HepG2 (cell line): ENCODE results near the gene AGXT. TPM values are rescaled to one million over a fixed set of nuclear protein-coding genes. Genes with fewer than 3 reads are reported as not detected.

Experiments used
- ARNTL ChIP-seq: sonication (generic); formaldehyde crosslinking; IDR thresholded peaks from 2 replicates; pipeline ENCODE4 v1.4.0; 2020; ENCODE audit warnings: mild to moderate bottlenecking, missing genetic modification reagents
- FOXK2 ChIP-seq: fragments of 450-650 bp; IDR thresholded peaks from 2 replicates; pipeline ENCODE4 v1.6.1; 2016
- HNF4G ChIP-seq, 2 experiments: sonication (generic) in 1 of 2; formaldehyde crosslinking in 1 of 2; IDR thresholded peaks; 2 replicates each; pipeline versions ENCODE4 v1.4.0 to v1.6.1; 2011 to 2020; ENCODE audit warnings: borderline replicate concordance in 2 of 2, low read depth in 2 of 2, mild to moderate bottlenecking in 2 of 2, low read length in 1 of 2, missing genetic modification reagents in 1 of 2, moderate library complexity in 1 of 2
- MAFF ChIP-seq: IDR thresholded peaks from 2 replicates; pipeline ENCODE4 v1.6.1; 2011; ENCODE audit warnings: low read depth, low read length, improper control_type of control experiment
- MED1 ChIP-seq: sonication (generic); formaldehyde crosslinking; IDR thresholded peaks from 2 replicates; pipeline ENCODE4 v1.4.0; 2020; ENCODE audit warnings: missing genetic modification reagents
- MIXL1 ChIP-seq: IDR thresholded peaks from 2 replicates; pipeline ENCODE4 v1.6.1; 2016
- MTA1 ChIP-seq: sonication (generic); formaldehyde crosslinking; IDR thresholded peaks from 2 replicates; pipeline ENCODE4 v1.4.0; 2020; ENCODE audit warnings: missing genetic modification reagents, mild to moderate bottlenecking, borderline replicate concordance
- ONECUT2 ChIP-seq: sonication (generic); formaldehyde crosslinking; IDR thresholded peaks from 2 replicates; pipeline ENCODE4 v1.4.0; 2020; ENCODE audit warnings: missing genetic modification reagents
- REPIN1 ChIP-seq: sonication (generic); formaldehyde crosslinking; IDR thresholded peaks from 2 replicates; pipeline ENCODE4 v1.8.0; 2022; ENCODE audit warnings: missing genetic modification reagents, low read depth, mild to moderate bottlenecking, borderline replicate concordance
- RFXAP ChIP-seq: sonication (generic); formaldehyde crosslinking; IDR thresholded peaks from 2 replicates; pipeline ENCODE4 v1.4.0; 2020; ENCODE audit warnings: missing genetic modification reagents, borderline replicate concordance
- SNAPC2 ChIP-seq: sonication (generic); formaldehyde crosslinking; IDR thresholded peaks from 2 replicates; pipeline ENCODE4 v1.8.1; 2022; ENCODE audit warnings: mild to moderate bottlenecking, missing genetic modification reagents
- SOX13 ChIP-seq, 3 experiments: fragments of 450-650 bp in 1 of 3; sonication (generic) in 1 of 3; formaldehyde crosslinking in 1 of 3; IDR thresholded peaks in 2 of 3; conservative IDR thresholded peaks in 1 of 3; 2 replicates each; pipeline versions ENCODE4 v1.5.0 to v1.6.1; 2016 to 2020; ENCODE audit warnings: antibody characterized with exemption in 1 of 3, mild to moderate bottlenecking in 1 of 3, missing compliant biosample characterization in 1 of 3, missing genetic modification reagents in 1 of 3, moderate library complexity in 1 of 3
- SOX6 ChIP-seq, 2 experiments: fragments of 450-650 bp in 1 of 2; sonication (generic) in 1 of 2; formaldehyde crosslinking in 1 of 2; IDR thresholded peaks; 2 replicates each; pipeline versions ENCODE4 v1.4.0 to v1.6.1; 2017 to 2020; ENCODE audit warnings: antibody characterized with exemption in 1 of 2, mild to moderate bottlenecking in 1 of 2, missing genetic modification reagents in 1 of 2
- SP5 ChIP-seq: IDR thresholded peaks from 2 replicates; pipeline ENCODE4 v1.6.1; 2016; ENCODE audit warnings: low read depth, borderline replicate concordance
- SRSF1 ChIP-seq: fragments of 200-400 bp; formaldehyde crosslinking; optimal IDR thresholded peaks from 2 replicates; pipeline ENCODE3; 2017; ENCODE audit warnings: mild to moderate bottlenecking, low read depth, low read length, moderate library complexity
- TCF7 ChIP-seq: sonication (generic); IDR thresholded peaks from 2 replicates; pipeline ENCODE4 v1.6.1; 2016; ENCODE audit warnings: antibody characterized with exemption, low read depth
- ZBTB20 ChIP-seq: sonication (generic); formaldehyde crosslinking; IDR thresholded peaks from 2 replicates; pipeline ENCODE4 v1.8.1; 2023; ENCODE audit warnings: missing genetic modification reagents, low read depth, mild to moderate bottlenecking, borderline replicate concordance
- ZNF256 ChIP-seq: sonication (generic); formaldehyde crosslinking; conservative IDR thresholded peaks from 2 replicates; pipeline ENCODE4 v1.4.0; 2020; ENCODE audit warnings: missing genetic modification reagents
- ZNF337 ChIP-seq: sonication (generic); formaldehyde crosslinking; IDR thresholded peaks from 2 replicates; pipeline ENCODE4 v1.5.1; 2020; ENCODE audit warnings: missing genetic modification reagents, low read depth, mild to moderate bottlenecking, borderline replicate concordance
- ZNF430 ChIP-seq: sonication (generic); formaldehyde crosslinking; IDR thresholded peaks from 2 replicates; pipeline ENCODE4 v1.9.0; 2021; ENCODE audit warnings: mild to moderate bottlenecking, missing genetic modification reagents
- ZNF431 ChIP-seq: sonication (generic); formaldehyde crosslinking; IDR thresholded peaks from 2 replicates; pipeline ENCODE4 v1.9.0; 2022; ENCODE audit warnings: missing genetic modification reagents, low read depth, mild to moderate bottlenecking, borderline replicate concordance
- ZNF572 ChIP-seq: sonication (generic); formaldehyde crosslinking; IDR thresholded peaks from 2 replicates; pipeline ENCODE4 v1.5.1; 2020; ENCODE audit warnings: mild to moderate bottlenecking, missing genetic modification reagents
- polyA plus RNA-seq, 8 experiments: library from polyadenylated mRNA; depleted of rRNA in 3 of 8; stranded (reverse) in 7 of 8; unstranded in 1 of 8; fragments of >200 nt; fragmentation: Illumina TruSeq in 4 of 8; extraction: Trizol in 4 of 8; gene quantifications; 2 replicates each; pipeline versions ENCODE4 v1.2.1 to v1.2.3, GENCODE V29; 2011 to 2016; ENCODE audit warnings: low read depth in 4 of 8, missing spikeins in 1 of 8, mixed read lengths in 1 of 8; ENCODE audit not compliant: insufficient read depth in 1 of 8
- total RNA-seq, 5 experiments: library from RNA; depleted of rRNA; stranded (reverse); fragments of >200 nt; fragmentation: Illumina TruSeq; extraction: Trizol; gene quantifications; 2 replicates each; pipeline ENCODE4 v1.2.3, GENCODE V29; 2016; ENCODE audit warnings: low read depth in 1 of 5
- TF ChIP-seq, protein P1 (sequence below): IDR thresholded peaks from 2 replicates; pipeline ENCODE4 v1.6.1; 2016; ENCODE audit warnings: missing compliant biosample characterization, missing genetic modification reagents, borderline replicate concordance
- TF ChIP-seq, protein P2 (sequence below): IDR thresholded peaks from 2 replicates; pipeline ENCODE4 v1.6.1; 2016; ENCODE audit warnings: missing genetic modification reagents, missing compliant biosample characterization
- TF ChIP-seq, protein P3 (sequence below): IDR thresholded peaks from 2 replicates; pipeline ENCODE4 v1.6.1; 2016
- TF ChIP-seq, protein P4 (sequence below): sonication (generic); formaldehyde crosslinking; IDR thresholded peaks from 2 replicates; pipeline ENCODE4 v1.5.0; 2020; ENCODE audit warnings: mild to moderate bottlenecking, missing genetic modification reagents, borderline replicate concordance

The AGXT gene
- total and polyA plus RNA-seq, 2 of the 13 experiments (the other 11 are each of a cell fraction or from before 2014, with no cell fraction given) = 41.9 to 96.1 TPM

DNA sequence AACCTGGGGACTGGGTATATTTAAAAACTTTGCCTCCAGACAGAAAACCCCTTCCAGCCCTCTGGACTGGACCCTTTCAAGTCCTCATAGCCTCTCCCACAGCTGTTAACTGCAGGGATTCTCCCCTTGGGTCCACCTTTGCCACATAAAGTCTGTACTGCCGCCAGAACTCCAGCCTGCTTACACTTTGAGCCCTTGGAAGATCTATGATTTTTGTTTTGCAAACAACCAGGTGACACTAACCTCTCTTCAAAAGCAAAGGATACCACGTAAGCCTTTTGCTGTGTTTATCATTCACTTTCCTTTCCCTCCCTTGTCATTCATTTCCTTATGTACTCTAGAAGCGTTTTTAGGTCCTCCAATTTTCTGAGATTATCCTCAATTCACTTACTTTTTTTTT, 4.1 kb upstream of the AGXT start (continued):
- TF ChIP-seq MAFF (peak; percentile 16; the same call in 1 of the 2 replicates), ARNTL (0 out of 2 replicates have a peak, but pooled peaks have one; percentile 32), ZNF256 (CRISPR knock-in tag) (no peak), ONECUT2 (no peak), HNF4G (IDR thresholded peaks at IDR 0.05; ENCODE audit: borderline replicate concordance, low read depth, low read length) (peak; percentile 49; the same call in 1 of the 2 replicates), HNF4G (CRISPR knock-in tag; IDR thresholded peaks at IDR 0.05; ENCODE audit: borderline replicate concordance, low read depth) (peak; percentile 60; the same call in 1 of the 2 replicates), ZNF572 (CRISPR knock-in tag) (no peak), FOXK2 (peak; percentile 85), ZNF430 (CRISPR knock-in tag) (0 out of 2 replicates have a peak, but pooled peaks have one; percentile 44), MED1 (CRISPR knock-in tag) (peak; percentile 88), SOX6 (IDR thresholded peaks at IDR 0.05) (no peak), SOX6 (CRISPR knock-in tag; IDR thresholded peaks at IDR 0.05) (peak; percentile 55), REPIN1 (CRISPR knock-in tag) (peak; percentile 41; the same call in 1 of the 2 replicates), MTA1 (CRISPR knock-in tag) (0 out of 2 replicates have a peak, but pooled peaks have one; percentile 59), SRSF1 (no peak), SOX13 (IDR thresholded peaks at IDR 0.05) (no peak), SOX13 (CRISPR knock-in tag; conservative IDR thresholded peaks at IDR 0.05 in 1 of 2, IDR thresholded peaks at IDR 0.05 in 1 of 2) (peak in 1 of 2 experiments; percentile 63; a peak in 1 of 4 replicates), SP5 (CRISPR knock-in tag) (peak; percentile 50; the same call in 1 of the 2 replicates), SNAPC2 (CRISPR knock-in tag) (no peak), TCF7 (peak; percentile 78), ZBTB20 (CRISPR knock-in tag) (no peak), ZNF337 (CRISPR knock-in tag) (0 out of 2 replicates have a peak, but pooled peaks have one; percentile 16), ZNF431 (CRISPR knock-in tag) (no peak; the same call in 1 of the 2 replicates), MIXL1 (peak; percentile 41; the same call in 1 of the 2 replicates), RFXAP (no peak)
- TF ChIP-seq, protein P1, sequence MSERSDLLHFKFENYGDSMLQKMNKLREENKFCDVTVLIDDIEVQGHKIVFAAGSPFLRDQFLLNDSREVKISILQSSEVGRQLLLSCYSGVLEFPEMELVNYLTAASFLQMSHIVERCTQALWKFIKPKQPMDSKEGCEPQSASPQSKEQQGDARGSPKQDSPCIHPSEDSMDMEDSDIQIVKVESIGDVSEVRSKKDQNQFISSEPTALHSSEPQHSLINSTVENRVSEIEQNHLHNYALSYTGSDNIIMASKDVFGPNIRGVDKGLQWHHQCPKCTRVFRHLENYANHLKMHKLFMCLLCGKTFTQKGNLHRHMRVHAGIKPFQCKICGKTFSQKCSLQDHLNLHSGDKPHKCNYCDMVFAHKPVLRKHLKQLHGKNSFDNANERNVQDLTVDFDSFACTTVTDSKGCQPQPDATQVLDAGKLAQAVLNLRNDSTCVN (CRISPR knock-in tag) = no peak
- TF ChIP-seq, protein P2, sequence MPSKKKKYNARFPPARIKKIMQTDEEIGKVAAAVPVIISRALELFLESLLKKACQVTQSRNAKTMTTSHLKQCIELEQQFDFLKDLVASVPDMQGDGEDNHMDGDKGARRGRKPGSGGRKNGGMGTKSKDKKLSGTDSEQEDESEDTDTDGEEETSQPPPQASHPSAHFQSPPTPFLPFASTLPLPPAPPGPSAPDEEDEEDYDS (CRISPR knock-in tag) = peak; percentile 50; the same call in 1 of the 2 replicates
- TF ChIP-seq, protein P3, sequence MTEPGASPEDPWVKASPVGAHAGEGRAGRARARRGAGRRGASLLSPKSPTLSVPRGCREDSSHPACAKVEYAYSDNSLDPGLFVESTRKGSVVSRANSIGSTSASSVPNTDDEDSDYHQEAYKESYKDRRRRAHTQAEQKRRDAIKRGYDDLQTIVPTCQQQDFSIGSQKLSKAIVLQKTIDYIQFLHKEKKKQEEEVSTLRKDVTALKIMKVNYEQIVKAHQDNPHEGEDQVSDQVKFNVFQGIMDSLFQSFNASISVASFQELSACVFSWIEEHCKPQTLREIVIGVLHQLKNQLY (CRISPR knock-in tag) = peak; percentile 51; the same call in 1 of the 2 replicates
- TF ChIP-seq, protein P4, sequence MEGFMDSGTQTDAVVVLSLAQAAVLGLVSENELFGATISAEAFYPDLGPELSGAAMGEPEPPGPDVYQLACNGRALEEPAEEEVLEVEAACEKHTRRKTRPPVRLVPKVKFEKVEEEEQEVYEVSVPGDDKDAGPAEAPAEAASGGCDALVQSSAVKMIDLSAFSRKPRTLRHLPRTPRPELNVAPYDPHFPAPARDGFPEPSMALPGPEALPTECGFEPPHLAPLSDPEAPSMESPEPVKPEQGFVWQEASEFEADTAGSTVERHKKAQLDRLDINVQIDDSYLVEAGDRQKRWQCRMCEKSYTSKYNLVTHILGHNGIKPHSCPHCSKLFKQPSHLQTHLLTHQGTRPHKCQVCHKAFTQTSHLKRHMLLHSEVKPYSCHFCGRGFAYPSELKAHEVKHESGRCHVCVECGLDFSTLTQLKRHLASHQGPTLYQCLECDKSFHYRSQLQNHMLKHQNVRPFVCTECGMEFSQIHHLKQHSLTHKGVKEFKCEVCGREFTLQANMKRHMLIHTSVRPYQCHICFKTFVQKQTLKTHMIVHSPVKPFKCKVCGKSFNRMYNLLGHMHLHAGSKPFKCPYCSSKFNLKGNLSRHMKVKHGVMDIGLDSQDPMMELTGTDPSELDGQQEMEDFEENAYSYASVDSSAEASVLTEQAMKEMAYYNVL (CRISPR knock-in tag) = peak; percentile 77; the same call in 1 of the 2 replicates
